GM19467 (cell line): ENCODE measurements around the gene TIAM1.

Experiments used
- ATAC-seq: cut with Tn5 transposase; IDR thresholded peaks from one replicate; pipeline ENCODE4 v1.9.1; 2021; ENCODE audit warnings: mild to moderate bottlenecking, moderate library complexity; ENCODE audit not compliant: unreplicated experiment

Gene TIAM1

GRCh38 chr21:31141389-31142000 lies 202.6 kb downstream of the TIAM1 start:
- no peak for ATAC-seq

- no peak for ATAC-seq
These were observed 203.4 kb downstream of the TIAM1 start for GRCh38 chr21:31140676-31141075.

- no peak for ATAC-seq
These were observed 204.0 kb downstream of the TIAM1 start for GRCh38 chr21:31140025-31140424.

DNA sequence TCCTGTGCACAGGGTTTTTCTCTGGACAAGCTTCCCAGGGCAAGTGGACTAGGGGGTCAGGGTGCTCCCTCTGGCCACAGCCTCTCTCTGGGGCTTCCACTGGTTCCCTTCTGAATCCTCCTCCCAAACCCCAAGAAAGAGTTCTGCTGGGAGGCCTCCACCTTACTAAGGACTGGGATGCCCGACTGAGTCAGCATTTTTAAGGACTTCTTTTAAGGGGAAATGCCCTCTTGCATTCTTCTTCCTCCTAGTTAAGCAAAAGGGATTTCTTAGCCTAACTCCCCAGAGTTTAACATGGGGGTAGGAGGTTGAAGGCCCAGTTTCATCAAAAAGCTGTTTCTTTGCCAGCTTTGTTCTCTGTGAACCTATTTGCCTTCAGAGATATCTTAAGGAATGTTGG lies 206.1 kb downstream of the TIAM1 start:
- ATAC-seq = no peak

GRCh38 chr21:31136891-31137290 lies 207.2 kb downstream of the TIAM1 start:
- ATAC-seq = peak; percentile 56

- no peak for ATAC-seq
These were observed 208.4 kb downstream of the TIAM1 start for GRCh38 chr21:31135531-31136184.

DNA sequence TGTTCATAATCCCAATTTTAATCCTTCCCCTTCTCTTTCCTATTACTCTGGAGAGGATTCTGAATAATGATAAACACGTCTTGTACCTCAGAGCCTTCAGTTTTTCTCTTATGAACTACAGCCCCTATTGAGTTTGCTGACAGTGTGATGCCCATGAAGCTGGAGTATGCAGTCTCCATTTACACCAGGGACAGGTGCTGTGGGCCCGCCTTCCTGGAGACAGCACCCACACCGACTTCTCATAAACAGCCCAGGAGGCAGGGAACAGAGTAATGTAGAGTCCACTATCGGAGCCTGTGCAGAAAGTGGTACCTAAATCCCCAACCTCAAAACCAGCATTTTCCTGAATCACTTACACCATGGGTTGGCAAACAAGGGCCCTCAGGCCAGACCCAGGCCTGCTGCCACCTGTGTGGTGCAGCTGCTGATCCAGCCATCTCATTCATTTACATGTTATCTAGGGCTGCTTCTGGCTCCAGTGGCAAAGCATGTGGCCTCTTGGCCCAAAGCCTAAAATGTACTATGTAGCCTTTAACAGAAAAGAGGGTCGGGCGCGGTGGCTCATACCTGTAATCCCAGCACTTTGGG lies 210.7 kb downstream of the TIAM1 start:
- no peak for ATAC-seq

DNA sequence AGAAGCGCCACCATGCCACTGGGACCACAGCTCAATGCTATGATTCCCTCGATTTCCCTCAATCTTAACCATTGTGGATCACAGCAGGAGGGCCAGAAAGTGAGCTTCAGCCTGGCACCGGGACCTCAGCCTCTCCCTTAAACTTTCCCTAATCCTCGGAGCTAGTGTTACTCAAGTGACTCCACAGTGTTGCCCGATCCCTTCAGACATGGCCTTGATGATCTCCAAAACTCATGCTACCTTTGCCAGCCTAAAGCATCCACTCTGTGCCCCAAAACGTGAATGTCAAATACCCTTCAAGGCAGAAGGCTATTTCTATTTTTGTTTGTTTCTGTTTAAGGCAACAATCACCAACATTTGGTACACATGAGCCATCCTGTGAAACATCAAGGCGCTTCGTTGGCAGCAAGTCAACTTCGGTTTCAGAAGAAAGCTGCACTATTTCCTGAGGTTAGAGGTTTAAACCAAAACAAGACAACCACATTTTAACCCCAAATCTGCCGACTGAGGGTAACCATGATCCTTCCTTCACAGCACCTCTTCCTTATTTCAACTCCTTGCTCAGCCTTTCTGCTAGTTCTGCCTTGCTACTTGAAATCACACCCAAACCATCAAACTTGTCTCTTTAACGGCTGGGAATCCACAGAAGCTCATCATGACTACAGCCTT lies 211.4 kb downstream of the TIAM1 start:
- peak; percentile 73 for ATAC-seq

DNA sequence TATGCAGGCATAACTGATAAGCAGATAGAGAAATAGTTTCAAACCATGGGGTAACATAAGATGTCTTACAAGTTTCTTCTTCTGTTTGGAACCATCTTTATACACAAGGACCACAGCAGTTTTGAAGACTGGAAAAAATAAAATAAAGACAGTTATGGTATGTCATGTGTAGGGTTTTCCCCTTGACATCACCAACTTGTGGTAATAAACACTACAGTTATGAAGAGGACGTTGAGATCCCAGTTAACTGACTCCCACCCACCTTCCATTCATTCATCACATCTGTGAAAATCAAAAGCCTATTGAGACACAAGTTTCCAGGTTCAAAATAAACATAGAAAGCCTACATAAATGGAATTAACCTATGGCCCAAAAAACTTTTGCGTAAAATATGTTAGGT lies 213.2 kb downstream of the TIAM1 start:
- no peak for ATAC-seq

GRCh38 chr21:31128234-31128633 lies 215.8 kb downstream of the TIAM1 start:
- no peak for ATAC-seq

DNA sequence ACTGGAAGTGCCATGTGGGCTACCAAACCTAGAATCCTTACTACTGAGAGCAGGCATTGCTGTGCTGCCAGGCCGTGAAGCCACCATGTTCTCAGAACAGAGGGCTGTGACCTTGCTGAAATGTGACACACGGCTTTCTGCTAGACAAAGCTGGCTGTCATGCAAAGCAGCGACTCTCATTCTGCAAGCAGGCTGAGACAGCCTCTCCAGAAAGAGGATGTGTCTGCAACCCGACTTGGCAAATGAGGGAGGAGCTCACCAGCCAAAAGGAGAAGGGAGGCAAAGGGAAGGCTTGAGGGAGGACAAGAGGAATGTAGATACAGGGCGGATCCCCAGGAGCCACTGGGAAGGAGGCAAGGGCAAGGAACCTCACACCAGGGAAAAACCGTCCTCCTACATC lies 220.1 kb downstream of the TIAM1 start:
- no peak for ATAC-seq

- ATAC-seq = no peak
These were observed 224.9 kb downstream of the TIAM1 start for GRCh38 chr21:31119199-31119598.

DNA sequence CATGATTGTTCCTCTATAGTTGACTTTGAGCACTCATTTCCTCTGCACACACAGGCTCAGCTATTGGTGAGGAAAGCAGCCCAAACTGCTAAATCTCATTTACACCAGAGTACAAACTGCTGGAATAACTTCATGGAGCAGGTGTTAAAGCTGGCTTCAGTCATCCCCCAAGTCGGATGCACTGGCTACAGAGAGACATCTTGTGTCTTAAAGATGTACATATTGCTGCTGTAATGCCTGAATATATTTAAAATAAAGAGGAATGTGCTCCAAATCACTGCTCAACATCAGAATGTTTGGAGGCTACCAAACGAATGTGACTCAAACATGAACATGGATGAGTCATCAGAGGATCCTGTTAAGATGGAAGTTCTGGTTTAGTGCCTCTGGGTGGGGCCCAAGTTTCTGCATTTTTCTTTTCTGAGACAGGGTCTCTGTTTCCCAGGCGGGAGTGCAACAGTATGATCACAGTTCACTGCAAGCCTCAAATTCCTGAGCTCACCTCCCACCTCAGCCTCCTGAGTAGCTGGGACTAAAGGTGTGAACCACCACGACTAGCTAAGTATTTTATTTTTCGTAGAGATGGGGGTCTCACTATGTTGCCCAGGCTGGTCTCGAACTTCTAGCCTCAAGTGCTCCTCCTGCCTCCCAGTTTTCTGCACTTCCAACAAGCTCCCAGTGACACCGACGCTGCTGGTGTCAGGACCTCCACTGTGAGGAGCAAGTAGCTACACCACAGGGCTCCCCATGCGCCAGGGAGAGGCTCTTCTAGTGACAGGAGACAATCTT lies 226.7 kb downstream of the TIAM1 start:
- no peak for ATAC-seq

- ATAC-seq = no peak
These were observed 228.8 kb downstream of the TIAM1 start for GRCh38 chr21:31115249-31115648.

GRCh38 chr21:31111093-31111492 lies 233.0 kb downstream of the TIAM1 start:
- no peak for ATAC-seq

DNA sequence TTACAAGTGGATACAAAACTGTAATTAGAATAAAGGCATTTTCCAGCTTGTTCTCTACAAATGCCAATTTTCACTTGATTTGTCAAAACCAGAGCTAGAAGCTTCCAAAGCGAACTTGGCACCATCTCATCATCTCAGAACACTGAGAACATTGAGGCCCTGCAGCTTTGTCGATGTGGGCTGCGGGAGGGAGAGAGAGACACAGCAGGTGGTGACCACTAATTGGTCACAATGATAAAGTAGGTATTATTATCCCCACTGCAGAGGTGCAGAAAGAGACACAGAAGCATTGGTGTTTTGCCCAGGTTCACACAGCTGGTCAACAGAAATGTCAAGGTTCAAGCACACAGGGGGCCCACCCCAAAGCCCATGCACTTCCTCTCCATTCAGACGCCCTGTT lies 233.6 kb downstream of the TIAM1 start:
- no peak for ATAC-seq

DNA sequence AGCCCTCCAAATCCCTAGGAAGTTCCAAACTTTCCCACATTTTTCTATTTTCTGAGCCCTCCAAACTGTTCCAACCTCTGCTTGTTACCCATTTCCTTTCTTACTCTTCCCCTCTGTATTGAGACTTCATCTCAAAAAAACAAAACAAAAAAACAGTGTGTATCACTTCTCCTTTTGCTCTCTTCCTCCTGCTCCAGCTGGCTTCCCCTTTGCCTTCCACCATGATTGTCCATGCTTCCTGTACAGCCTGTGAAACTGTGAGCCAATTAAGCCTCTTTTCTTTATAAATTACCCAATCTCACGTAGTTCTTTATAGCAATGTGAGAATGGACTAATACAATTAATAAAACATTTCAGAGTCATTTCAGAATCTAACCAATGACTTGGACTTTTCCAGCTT lies 236.2 kb downstream of the TIAM1 start:
- no peak for ATAC-seq

- no peak for ATAC-seq
These were observed 236.8 kb downstream of the TIAM1 start for GRCh38 chr21:31107176-31107785.

DNA sequence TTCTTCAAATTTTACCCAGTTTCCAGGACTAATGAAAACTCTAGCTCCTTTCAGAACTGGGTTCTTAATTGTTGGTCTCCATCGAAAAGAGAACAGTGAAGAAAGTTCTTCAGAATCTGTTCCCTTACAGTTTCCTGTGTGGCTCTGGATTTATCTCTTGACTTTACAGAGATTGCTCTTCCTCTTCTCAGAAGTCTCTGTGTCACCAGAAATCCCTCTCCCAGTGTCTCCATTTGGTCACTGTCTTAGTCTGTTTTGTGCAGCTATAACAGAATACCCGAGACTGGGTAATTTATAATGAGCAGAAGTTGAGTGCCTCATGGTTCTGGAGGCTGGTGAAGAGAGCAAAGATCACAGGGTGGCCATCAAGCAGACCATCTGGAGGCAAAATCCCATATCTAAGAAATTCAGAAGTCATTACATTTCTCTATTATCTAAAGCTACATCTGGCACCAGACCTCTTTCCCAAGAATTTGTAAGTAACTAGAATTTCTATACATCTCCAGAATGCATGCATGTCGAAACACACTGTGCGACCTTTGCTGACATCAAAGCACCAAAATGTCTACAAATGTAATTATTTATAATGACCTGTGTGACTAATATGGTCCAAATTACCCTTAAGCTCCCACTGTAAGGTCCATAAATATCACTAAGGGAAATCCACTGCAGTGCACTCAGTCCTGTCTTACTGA lies 240.3 kb downstream of the TIAM1 start:
- ATAC-seq = no peak

DNA sequence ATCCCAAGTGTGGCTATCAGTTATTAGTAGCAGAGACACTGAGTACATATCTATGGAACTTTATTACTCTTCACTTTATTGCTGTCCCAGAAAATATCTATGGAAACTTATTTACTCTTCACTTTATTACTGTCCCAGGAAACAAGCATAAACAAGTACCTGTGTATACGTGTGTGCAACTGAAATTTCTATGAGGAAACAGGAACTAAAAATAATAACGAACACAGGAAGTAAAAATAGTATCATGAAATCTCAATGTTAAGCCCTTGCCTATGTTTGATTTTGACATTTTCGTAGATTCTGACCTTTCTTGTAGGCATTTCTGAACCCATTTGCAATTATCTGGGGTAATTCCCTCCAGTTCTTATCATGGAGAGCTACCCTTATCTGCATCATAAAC lies 240.9 kb downstream of the TIAM1 start:
- ATAC-seq = no peak
